Right atrium auricular region (tissue), 2 donors: ENCODE measurements around the gene LASP1. TPM values are rescaled to one million over a fixed set of nuclear protein-coding genes. Genes with fewer than 3 reads are reported as not detected.
A peak's percentile ranks its signal among the peaks of the same experiment; 100 is the strongest.
"Not testable (repeated sequence)": the region's sequence is repeated elsewhere in the genome, so short reads cannot be mapped to it uniquely, and the experiment has no call there.

Experiments
- DNase-seq: peaks from one replicate; pipeline ENCODE4 v3.0.0-alpha.2; 2019; ENCODE audit warnings: low spot score
- H3K27ac ChIP-seq, 2 donors: fragments of 200-600 bp; sonication (generic); 1 replicate in 1 of 2; 2 replicates in 1 of 2; pipeline ENCODE4 v1.5.1; 2016 to 2019
- H3K27me3 ChIP-seq, 2 donors: fragments of 200-600 bp; sonication (generic); one replicate each; pipeline versions ENCODE4 v1.5.1 to v1.6.0; 2017 to 2019
- H3K36me3 ChIP-seq: fragments of 200-600 bp; sonication (generic); one replicate; pipeline ENCODE4 v1.5.1; 2016
- H3K4me1 ChIP-seq, 2 donors: fragments of 200-600 bp; sonication (generic); one replicate each; pipeline versions ENCODE4 v1.5.1 to v1.6.0; 2017 to 2019
- H3K4me3 ChIP-seq, 2 donors: fragments of 200-600 bp; sonication (generic); 1 replicate in 1 of 2; 2 replicates in 1 of 2; pipeline ENCODE4 v1.5.1; 2017 to 2019; ENCODE audit warnings: mild to moderate bottlenecking in 1 of 2, moderate library complexity in 1 of 2
- H3K9me3 ChIP-seq, 2 donors: fragments of 200-600 bp; sonication (generic); one replicate each; pipeline ENCODE4 v1.5.1; 2019
- total RNA-seq, 2 donors: library from RNA; depleted of rRNA; stranded (reverse); fragments of >200 nt; gene quantifications; one replicate each; pipeline ENCODE4 v1.1.0, GENCODE V29; 2016
- TF ChIP-seq, protein P1 (sequence below), 2 donors: fragments of 200-600 bp; sonication (generic); IDR thresholded peaks; one replicate each; pipeline ENCODE4 v1.5.1; 2019; ENCODE audit warnings: antibody characterized with exemption in 2 of 2

Gene LASP1
- total RNA-seq, 2 donors from 2014 or later = 34.2 to 65.4 TPM

- DNase-seq = no peak
Observed at GRCh38 chr17:38906460-38907228, 36.8 kb downstream of the LASP1 start.

GRCh38 chr17:38907930-38908675, 38.2 kb downstream of the LASP1 start:
- no peaks in the 10 kb centered on the region for H3K27me3 ChIP-seq
- peaks cover 0 to 62% of the 10 kb centered on the region in 2 donors for H3K4me1 ChIP-seq
- no peak for DNase-seq
- H3K9me3 ChIP-seq = no peaks in the 10 kb centered on the region
- TF ChIP-seq, protein P1, sequence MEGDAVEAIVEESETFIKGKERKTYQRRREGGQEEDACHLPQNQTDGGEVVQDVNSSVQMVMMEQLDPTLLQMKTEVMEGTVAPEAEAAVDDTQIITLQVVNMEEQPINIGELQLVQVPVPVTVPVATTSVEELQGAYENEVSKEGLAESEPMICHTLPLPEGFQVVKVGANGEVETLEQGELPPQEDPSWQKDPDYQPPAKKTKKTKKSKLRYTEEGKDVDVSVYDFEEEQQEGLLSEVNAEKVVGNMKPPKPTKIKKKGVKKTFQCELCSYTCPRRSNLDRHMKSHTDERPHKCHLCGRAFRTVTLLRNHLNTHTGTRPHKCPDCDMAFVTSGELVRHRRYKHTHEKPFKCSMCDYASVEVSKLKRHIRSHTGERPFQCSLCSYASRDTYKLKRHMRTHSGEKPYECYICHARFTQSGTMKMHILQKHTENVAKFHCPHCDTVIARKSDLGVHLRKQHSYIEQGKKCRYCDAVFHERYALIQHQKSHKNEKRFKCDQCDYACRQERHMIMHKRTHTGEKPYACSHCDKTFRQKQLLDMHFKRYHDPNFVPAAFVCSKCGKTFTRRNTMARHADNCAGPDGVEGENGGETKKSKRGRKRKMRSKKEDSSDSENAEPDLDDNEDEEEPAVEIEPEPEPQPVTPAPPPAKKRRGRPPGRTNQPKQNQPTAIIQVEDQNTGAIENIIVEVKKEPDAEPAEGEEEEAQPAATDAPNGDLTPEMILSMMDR (IDR thresholded peaks at IDR 0.05) = no peak
- peaks cover 15% of the 10 kb centered on the region for H3K36me3 ChIP-seq
- peak overlapping the region; percentile 36 to 51 for H3K27ac ChIP-seq
- H3K4me3 ChIP-seq = no peak overlapping the region

More at GRCh38 chr17:38906460-38907228, 36.8 kb downstream of the LASP1 start:
- Histone ChIP-seq H3K4me1 (peaks cover 0 to 62% of the 10 kb centered on the region in 2 donors), H3K9me3 (no peaks in the 10 kb centered on the region), H3K36me3 (peaks cover 16% of the 10 kb centered on the region), H3K27ac (peak overlapping the region; percentile 20 to 26), H3K4me3 (no peak overlapping the region), H3K27me3 (no peaks in the 10 kb centered on the region)
- TF ChIP-seq, protein P1 (IDR thresholded peaks at IDR 0.05) = no peak

DNA sequence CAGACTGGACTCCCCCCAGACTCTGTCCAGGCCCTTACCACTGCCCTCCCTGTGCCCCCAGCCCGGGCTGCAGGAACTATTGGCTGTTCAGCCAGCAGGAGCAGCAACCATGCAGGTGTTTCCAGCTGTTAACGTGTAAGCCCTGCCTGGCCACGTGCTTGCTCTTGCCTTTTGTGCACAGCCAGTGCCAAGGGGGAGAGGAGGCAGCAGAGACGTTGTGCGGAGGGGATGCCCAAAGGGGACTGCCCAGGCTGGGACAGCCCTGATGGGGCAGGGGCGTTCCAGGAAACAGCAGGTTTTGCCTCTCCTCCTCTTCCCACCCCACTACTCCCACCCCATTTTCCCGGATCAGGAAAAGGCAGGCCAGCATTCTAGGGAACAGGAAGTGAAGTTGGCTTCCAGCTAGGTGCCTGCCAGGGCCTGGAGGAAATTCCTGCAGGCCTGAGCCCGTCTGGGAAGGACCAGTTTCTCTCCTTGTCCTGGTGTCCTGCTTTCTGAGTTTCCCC, 38.9 kb downstream of the LASP1 start:
- TF ChIP-seq, protein P1 (IDR thresholded peaks at IDR 0.05) = no peak
- DNase-seq = no peak
- no peak overlapping the region for H3K4me3 ChIP-seq

GRCh38 chr17:38910325-38910724, 40.5 kb downstream of the LASP1 start:
- no peaks in the 10 kb centered on the region for H3K27me3 ChIP-seq
- no peak overlapping the region for H3K4me3 ChIP-seq
- no peak for DNase-seq
- TF ChIP-seq, protein P1 (IDR thresholded peaks at IDR 0.05) = no peak
- peaks cover 0 to 72% of the 10 kb centered on the region in 2 donors for H3K4me1 ChIP-seq
- H3K27ac ChIP-seq = no peak overlapping the region
- H3K36me3 ChIP-seq = peaks cover 15% of the 10 kb centered on the region
- H3K9me3 ChIP-seq = no peaks in the 10 kb centered on the region

More for the DNA sequence above, 38.9 kb downstream of the LASP1 start:
- peak overlapping the region; percentile 36 to 51 for H3K27ac ChIP-seq
- H3K36me3 ChIP-seq = peaks cover 9% of the 10 kb centered on the region
- no peaks in the 10 kb centered on the region for H3K9me3 ChIP-seq
- H3K4me1 ChIP-seq = peaks cover 0 to 63% of the 10 kb centered on the region in 2 donors
- no peaks in the 10 kb centered on the region for H3K27me3 ChIP-seq

- Histone ChIP-seq H3K27ac (no peak overlapping the region), H3K27me3 (no peaks in the 10 kb centered on the region), H3K36me3 (peaks cover 23% of the 10 kb centered on the region), H3K9me3 (no peaks in the 10 kb centered on the region), H3K4me1 (peaks cover 0 to 67% of the 10 kb centered on the region in 2 donors), H3K4me3 (no peak overlapping the region)
- TF ChIP-seq, protein P1 (IDR thresholded peaks at IDR 0.05) = no peak
- no peak for DNase-seq
Observed at GRCh38 chr17:38911081-38911730, 41.3 kb downstream of the LASP1 start.

- Histone ChIP-seq H3K4me1 (peaks cover 0 to 62% of the 10 kb centered on the region in 2 donors), H3K36me3 (peaks cover 27% of the 10 kb centered on the region), H3K27ac (peak overlapping the region; percentile 27 to 32)
- not testable (repeated sequence) for H3K9me3 ChIP-seq, H3K27me3 ChIP-seq, DNase-seq, H3K4me3 ChIP-seq
Observed at GRCh38 chr17:38911731-38912081, 41.8 kb downstream of the LASP1 start.
